SK-N-MC (cell line): ENCODE measurements around the gene PPP2R3A.
"Not testable (repeated sequence)": the region's sequence is repeated elsewhere in the genome, so short reads cannot be mapped to it uniquely, and the experiment has no call there.

Source experiments
- EZH2 ChIP-seq: fragments of 200-600 bp; sonication (generic); IDR thresholded peaks from one replicate; pipeline ENCODE4 v1.6.1; 2017; ENCODE audit warnings: antibody characterized with exemption
- FOXP2 ChIP-seq: optimal IDR thresholded peaks from 2 replicates; pipeline ENCODE3; 2011; ENCODE audit warnings: mild to moderate bottlenecking, moderate library complexity; ENCODE audit not compliant: insufficient read depth; ENCODE audit errors: extremely low read length, control extremely low read depth
- POLR2AphosphoS5 ChIP-seq: IDR thresholded peaks from 2 replicates; pipeline ENCODE4 v1.6.1; 2012; ENCODE audit warnings: mild to moderate bottlenecking, low read depth, low read length, borderline replicate concordance

DNA sequence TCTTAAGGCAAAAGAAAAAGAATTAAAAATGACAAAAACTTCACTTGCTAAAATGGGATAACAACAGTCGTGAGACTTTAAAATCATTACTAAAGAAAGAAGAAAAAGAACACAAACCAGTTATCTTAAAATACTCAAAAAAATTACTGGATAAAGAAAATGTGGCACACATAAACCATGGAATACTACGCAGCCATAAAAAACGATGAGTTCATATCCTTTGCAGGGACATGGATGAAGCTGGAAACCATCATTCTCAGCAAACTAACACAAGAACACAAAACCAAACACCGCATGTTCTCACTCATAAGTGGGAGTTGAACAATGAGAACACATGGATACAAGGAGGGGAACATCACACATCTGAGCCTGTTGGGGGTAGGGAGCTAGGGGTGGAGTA is 202.7 kb downstream of the PPP2R3A start:
- TF ChIP-seq EZH2, POLR2AphosphoS5, FOXP2: not testable (repeated sequence)
